ENCODE results near the gene GGTLC2.
A peak's percentile ranks its signal among the peaks of the same experiment; 100 is the strongest.

The GGTLC2 gene

DNA sequence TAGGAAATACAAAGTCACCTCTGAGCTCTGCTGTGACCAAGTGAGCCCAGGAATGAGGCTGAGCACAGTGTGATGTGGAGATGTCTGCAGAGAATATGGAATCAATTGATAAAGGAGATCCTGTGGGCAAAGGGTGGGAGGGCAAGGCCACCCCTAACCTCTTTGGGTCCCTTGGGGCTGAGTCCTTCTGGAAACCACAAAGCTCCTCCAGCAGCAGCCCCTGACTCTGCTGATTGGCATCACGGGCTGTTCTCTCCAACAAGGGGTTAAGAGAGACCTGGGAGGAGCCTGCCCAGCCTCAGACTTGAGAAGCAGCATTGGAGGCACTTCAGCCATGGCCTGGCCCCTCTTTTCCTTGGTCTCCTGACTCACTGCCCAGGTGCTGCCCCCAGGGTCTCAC lies 49.7 kb downstream of the GGTLC2 start:
- Histone ChIP-seq H3K4me1 (ENCODE audit: insufficient read depth, low read length, severe bottlenecking) (peaks cover 93% of the 10 kb centered on the region), H3K79me2 (ENCODE audit: insufficient read depth, low read length) (no peaks in the 10 kb centered on the region), H3K4me2 (ENCODE audit: low read length) (peak overlapping the region; percentile 50; the same call in 1 of the 2 replicates), H3K27ac (ENCODE audit: low read depth, low read length, poor library complexity, severe bottlenecking) (peak overlapping the region; percentile 99), H3K9me2 (ENCODE audit: low read depth, low read length) (no peaks in the 10 kb centered on the region), H3K9ac (ENCODE audit: low read length) (peak overlapping the region; percentile 74), H4K20me1 (ENCODE audit: insufficient read depth, low read length) (no peaks in the 10 kb centered on the region), H3K4me3 (ENCODE audit: low read depth, low read length, poor library complexity, severe bottlenecking) (no peak overlapping the region), H3K36me3 (ENCODE audit: insufficient read depth, low read length) (no peaks in the 10 kb centered on the region), H3K9me3 (ENCODE audit: low read length) (no peaks in the 10 kb centered on the region), H3F3A (ENCODE audit: insufficient read depth, low read length) (peaks cover 7% of the 10 kb centered on the region; the same call in 1 of the 2 replicates), H2AFZ (ENCODE audit: low read length) (no peak overlapping the region), H3K27me3 (ENCODE audit: insufficient read depth, low read length) (no peaks in the 10 kb centered on the region)
- TF ChIP-seq, protein P1, sequence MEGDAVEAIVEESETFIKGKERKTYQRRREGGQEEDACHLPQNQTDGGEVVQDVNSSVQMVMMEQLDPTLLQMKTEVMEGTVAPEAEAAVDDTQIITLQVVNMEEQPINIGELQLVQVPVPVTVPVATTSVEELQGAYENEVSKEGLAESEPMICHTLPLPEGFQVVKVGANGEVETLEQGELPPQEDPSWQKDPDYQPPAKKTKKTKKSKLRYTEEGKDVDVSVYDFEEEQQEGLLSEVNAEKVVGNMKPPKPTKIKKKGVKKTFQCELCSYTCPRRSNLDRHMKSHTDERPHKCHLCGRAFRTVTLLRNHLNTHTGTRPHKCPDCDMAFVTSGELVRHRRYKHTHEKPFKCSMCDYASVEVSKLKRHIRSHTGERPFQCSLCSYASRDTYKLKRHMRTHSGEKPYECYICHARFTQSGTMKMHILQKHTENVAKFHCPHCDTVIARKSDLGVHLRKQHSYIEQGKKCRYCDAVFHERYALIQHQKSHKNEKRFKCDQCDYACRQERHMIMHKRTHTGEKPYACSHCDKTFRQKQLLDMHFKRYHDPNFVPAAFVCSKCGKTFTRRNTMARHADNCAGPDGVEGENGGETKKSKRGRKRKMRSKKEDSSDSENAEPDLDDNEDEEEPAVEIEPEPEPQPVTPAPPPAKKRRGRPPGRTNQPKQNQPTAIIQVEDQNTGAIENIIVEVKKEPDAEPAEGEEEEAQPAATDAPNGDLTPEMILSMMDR (IDR thresholded peaks at IDR 0.05; ENCODE audit: low read length), result no peak
- TF ChIP-seq EZH2 (IDR thresholded peaks at IDR 0.05; ENCODE audit: borderline replicate concordance, low read length), result no peak

DNA sequence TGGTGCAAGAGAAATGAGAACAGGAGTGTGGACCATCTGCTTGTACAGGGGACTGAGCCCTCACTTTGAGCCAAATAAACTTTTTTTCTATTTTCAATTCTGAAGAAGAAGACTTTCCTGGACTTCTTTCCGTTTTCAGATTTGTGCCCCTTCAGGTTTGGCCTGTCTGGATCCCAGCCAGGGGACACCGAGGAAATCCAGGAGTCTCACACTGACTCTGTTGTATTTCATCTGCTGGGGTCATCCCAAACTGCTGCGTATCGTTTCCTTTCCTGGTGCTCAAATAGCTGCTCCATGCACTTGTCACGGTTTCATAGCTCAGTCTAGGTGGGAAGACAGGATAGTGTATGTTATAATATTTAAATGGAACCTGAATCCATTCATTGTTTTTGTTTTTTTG lies 51.7 kb downstream of the GGTLC2 start:
- no peaks in the 10 kb centered on the region for H3K36me3 ChIP-seq (ENCODE audit: insufficient read depth, low read length)
- peaks cover 83% of the 10 kb centered on the region for H3K4me1 ChIP-seq (ENCODE audit: insufficient read depth, low read length, severe bottlenecking)
- H3F3A ChIP-seq (ENCODE audit: insufficient read depth, low read length), result peaks cover 7% of the 10 kb centered on the region; the same call in 1 of the 2 replicates
- peak overlapping the region; percentile 99 for H3K27ac ChIP-seq (ENCODE audit: low read depth, low read length, poor library complexity, severe bottlenecking)
- no peaks in the 10 kb centered on the region for H3K79me2 ChIP-seq (ENCODE audit: insufficient read depth, low read length)
- TF ChIP-seq, protein P1 (IDR thresholded peaks at IDR 0.05; ENCODE audit: low read length), result no peak
- TF ChIP-seq EZH2 (IDR thresholded peaks at IDR 0.05; ENCODE audit: borderline replicate concordance, low read length), result no peak
- H3K9me3 ChIP-seq (ENCODE audit: low read length), result no peaks in the 10 kb centered on the region
- no peak overlapping the region; the same call in 1 of the 2 replicates for H3K4me2 ChIP-seq (ENCODE audit: low read length)
- no peaks in the 10 kb centered on the region for H3K9me2 ChIP-seq (ENCODE audit: low read depth, low read length)
- peak overlapping the region; percentile 74 for H3K9ac ChIP-seq (ENCODE audit: low read length)
- no peak overlapping the region for H2AFZ ChIP-seq (ENCODE audit: low read length)
- H3K27me3 ChIP-seq (ENCODE audit: insufficient read depth, low read length), result no peaks in the 10 kb centered on the region
- H4K20me1 ChIP-seq (ENCODE audit: insufficient read depth, low read length), result no peaks in the 10 kb centered on the region
- no peak overlapping the region for H3K4me3 ChIP-seq (ENCODE audit: low read depth, low read length, poor library complexity, severe bottlenecking)
